Measurements from ENCODE around the gene SAMD4A.

SAMD4A gene

GRCh38 chr14:54646626-54647025, 79.7 kb downstream of the SAMD4A start:
- no peak for DNase-seq (ENCODE audit: low read depth)
- no peak overlapping the region for H3K4me3 ChIP-seq (ENCODE audit: low read depth, low read length)
- no peak for TF ChIP-seq CTCF (IDR thresholded peaks at IDR 0.05; ENCODE audit: low read depth, low read length, missing control alignments)

DNA sequence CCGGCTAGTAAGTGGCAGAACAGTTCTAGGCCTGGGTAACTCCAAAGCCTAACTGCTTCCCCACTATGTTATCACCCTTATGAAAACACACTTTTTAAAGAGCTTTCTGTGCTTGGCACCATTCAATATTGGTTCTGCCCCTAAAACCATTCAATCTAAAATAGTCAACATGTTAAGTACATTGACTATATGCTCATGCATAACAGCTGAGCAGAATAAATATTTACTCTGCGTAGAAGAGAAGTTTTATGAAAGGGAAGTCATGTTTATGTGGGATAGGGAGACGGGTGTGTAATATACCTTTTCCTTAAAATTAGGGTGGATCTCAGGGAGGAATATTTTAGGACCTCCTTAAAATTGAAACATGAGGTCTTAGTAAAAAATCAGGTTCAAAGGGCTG, 80.5 kb downstream of the SAMD4A start:
- no peak for DNase-seq (ENCODE audit: low read depth)
- no peak overlapping the region for H3K4me3 ChIP-seq (ENCODE audit: low read depth, low read length)
- TF ChIP-seq CTCF (IDR thresholded peaks at IDR 0.05; ENCODE audit: low read depth, low read length, missing control alignments): no peak

DNA sequence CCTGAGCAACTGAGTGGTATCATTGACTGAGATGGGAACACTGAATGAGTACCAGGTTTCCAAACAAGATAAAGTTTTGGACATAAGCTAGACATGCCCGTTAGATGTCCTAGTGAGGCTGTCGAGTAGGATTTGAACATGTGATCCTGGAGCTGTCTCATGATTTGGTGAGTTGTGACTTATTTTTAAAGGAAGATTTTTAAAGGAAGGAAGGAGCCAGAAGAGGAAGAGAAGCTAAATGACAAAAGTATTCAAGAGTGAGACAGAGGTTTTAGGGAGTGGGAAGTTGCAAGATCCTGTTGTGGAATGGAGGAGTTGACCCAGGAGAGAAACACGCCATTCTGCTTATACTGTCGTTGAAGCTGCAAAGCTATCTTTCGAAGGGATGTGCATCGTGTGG, 82.1 kb downstream of the SAMD4A start:
- no peak overlapping the region for H3K4me3 ChIP-seq (ENCODE audit: low read depth, low read length)
- no peak for TF ChIP-seq CTCF (IDR thresholded peaks at IDR 0.05; ENCODE audit: low read depth, low read length, missing control alignments)
- DNase-seq (ENCODE audit: low read depth): no peak

DNA sequence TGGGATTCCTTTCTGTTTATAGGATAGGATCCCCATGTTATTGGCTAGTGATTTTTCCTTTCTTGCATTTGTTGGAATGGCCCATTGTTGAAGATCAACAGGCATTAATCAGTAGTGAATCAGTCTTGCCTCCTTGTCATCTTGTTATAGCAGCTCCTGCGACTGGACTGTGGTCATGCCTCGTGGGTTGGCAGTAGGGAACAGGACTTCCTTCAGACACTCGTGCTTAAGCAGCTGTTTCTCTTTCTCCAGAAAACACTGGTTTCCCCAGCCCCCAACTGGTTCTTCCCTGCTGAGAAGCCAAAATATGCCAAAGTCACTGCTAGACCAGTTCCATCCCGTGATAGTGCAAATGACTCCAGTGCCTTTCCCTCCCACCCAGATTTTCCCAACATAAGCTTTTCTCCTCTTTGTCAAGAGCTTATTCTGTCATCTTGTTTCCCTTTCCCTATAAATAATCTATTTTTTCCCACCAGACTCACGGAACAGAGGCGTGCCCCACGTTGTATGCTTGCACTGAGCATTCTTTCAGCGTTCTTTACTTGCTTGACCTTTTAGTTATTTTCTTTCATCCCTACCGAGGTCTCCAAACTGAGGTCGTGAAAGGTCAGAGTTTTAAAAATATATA, 83.5 kb downstream of the SAMD4A start:
- no peak for DNase-seq (ENCODE audit: low read depth)
- H3K4me3 ChIP-seq (ENCODE audit: low read depth, low read length): no peak overlapping the region
- TF ChIP-seq CTCF (IDR thresholded peaks at IDR 0.05; ENCODE audit: low read depth, low read length, missing control alignments): no peak

DNA sequence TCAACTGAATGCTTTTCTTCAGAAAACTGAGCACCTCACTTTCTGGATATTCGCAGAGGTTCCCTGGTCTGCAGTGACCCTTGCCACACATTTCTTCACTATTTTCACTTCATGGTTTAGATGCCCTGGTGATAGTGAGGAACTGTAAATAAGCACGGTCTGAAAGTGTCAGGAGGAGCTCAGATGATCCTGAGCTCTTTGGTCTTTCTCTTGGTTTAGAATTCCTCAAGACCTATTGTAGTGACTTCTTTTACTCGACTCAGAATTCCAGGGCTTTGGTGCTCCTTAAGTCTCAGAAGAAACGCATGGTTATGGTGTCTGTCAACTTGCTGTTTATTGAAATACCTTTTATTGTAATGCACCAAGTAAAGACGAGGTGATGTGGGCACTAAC, 84.0 kb downstream of the SAMD4A start:
- H3K4me3 ChIP-seq (ENCODE audit: low read depth, low read length): no peak overlapping the region
- DNase-seq (ENCODE audit: low read depth): no peak
- TF ChIP-seq CTCF (IDR thresholded peaks at IDR 0.05; ENCODE audit: low read depth, low read length, missing control alignments): no peak

- TF ChIP-seq CTCF (IDR thresholded peaks at IDR 0.05; ENCODE audit: low read depth, low read length, missing control alignments): no peak
- H3K4me3 ChIP-seq (ENCODE audit: low read depth, low read length): no peak overlapping the region
- no peak for DNase-seq (ENCODE audit: low read depth)
Observed at GRCh38 chr14:54651649-54652048, 84.7 kb downstream of the SAMD4A start.

- H3K4me3 ChIP-seq (ENCODE audit: low read depth, low read length): no peak overlapping the region
- no peak for DNase-seq (ENCODE audit: low read depth)
- no peak for TF ChIP-seq CTCF (IDR thresholded peaks at IDR 0.05; ENCODE audit: low read depth, low read length, missing control alignments)
Observed at GRCh38 chr14:54652188-54652587, 85.3 kb downstream of the SAMD4A start.
